Measurements from ENCODE around the gene KRTAP22-2. TPM values are rescaled to one million over a fixed set of nuclear protein-coding genes. Genes with fewer than 3 reads are reported as not detected.

KRTAP22-2 gene
- total RNA-seq (not detected), polyA plus RNA-seq (not detected), total RNA-seq (0 reads per million in 6 experiments)

GRCh38 chr21:30590297-30590696 lies at the start of gene KRTAP22-2:
Gene KRTAP22-2, minus strand, starts transcription at chr21:30590397.
- no peak for ATAC-seq
- H3K27ac Mint-ChIP-seq, result no peak within 1 kb of the TSS
- H3K4me3 Mint-ChIP-seq, result no peak within 1 kb of the TSS
- POLR2A ChIA-PET, result no interaction called here
- H3K36me3 Mint-ChIP-seq, result no peaks in the 10 kb centered on the region
- DNase-seq, result no peak
- peaks cover 0 to 1% (median 0%) of the 10 kb centered on the region in 9 donors for H3K9me3 Mint-ChIP-seq
- no peaks in the 10 kb centered on the region for H3K4me1 Mint-ChIP-seq
- H3K27me3 Mint-ChIP-seq, result peaks cover 0 to 2% (median 0%) of the 10 kb centered on the region in 5 donors

DNA sequence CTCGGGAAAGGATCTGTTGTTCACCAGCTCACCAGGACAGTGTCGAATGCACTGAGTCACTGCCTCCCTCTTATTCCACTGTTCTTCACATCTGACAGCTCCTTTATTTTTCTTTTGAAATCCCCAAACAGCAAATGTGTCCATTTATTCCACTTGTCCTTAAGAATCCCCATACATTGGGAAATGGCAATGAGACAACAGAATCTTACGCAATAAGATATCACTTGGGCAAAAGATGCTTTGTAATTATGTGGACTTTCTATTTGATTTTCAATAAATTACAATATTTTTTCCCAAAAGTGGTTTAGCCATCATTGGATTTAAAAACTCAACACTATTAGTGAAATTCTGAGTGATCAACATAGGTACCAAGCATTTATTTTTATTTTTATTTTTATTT lies 48.5 kb upstream of the KRTAP22-2 start:
- DNase-seq (no peak), ATAC-seq (no peak)
- Mint-ChIP-seq H3K27me3 (peaks cover 0 to 9% (median 0%) of the 10 kb centered on the region in 5 donors), H3K27ac (no peak overlapping the region), H3K4me3 (no peak overlapping the region), H3K36me3 (no peaks in the 10 kb centered on the region), H3K9me3 (peaks cover 0 to 7% (median 2%) of the 10 kb centered on the region in 9 donors), H3K4me1 (no peaks in the 10 kb centered on the region)
- POLR2A ChIA-PET, result no interaction called here

GRCh38 chr21:30634906-30635305 lies 44.7 kb upstream of the KRTAP22-2 start, which contains the start of gene KRTAP20-2:
Gene KRTAP20-2, plus strand, starts transcription at chr21:30635206. Its CDS starts 58 bp downstream, at chr21:30635264.
- Mint-ChIP-seq H3K9me3 (peaks cover 0 to 9% (median 0%) of the 10 kb centered on the region in 9 donors), H3K4me1 (no peaks in the 10 kb centered on the region), H3K36me3 (no peaks in the 10 kb centered on the region), H3K27ac (no peak within 1 kb of the TSS), H3K27me3 (peaks cover 0 to 11% (median 0%) of the 10 kb centered on the region in 5 donors), H3K4me3 (no peak within 1 kb of the TSS)
- ATAC-seq (no peak), DNase-seq (no peak)
- POLR2A ChIA-PET, result no interaction called here

DNA sequence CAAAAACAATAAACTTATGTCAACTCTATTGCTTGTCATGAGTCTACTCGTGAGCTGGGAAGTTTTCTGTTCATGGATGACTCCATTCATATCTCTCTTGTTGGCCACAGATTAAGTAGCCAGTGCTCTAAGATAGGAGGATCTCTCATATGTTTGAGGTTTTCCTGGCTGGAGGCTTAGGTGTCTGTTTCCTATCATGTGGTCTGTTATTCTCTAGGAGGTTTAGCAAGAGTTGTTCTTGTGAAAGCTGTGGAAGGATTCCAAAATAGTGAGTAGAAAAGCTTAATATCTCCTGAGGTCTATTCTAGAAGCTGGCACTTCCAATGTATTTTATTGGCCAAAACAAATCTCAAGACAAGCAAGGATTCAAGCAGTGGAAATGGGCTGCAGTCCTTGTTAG lies 39.0 kb upstream of the KRTAP22-2 start:
- DNase-seq (no peak), ATAC-seq (no peak)
- no peaks in the 10 kb centered on the region for H3K4me1 Mint-ChIP-seq
- peaks cover 0 to 11% (median 0%) of the 10 kb centered on the region in 5 donors for H3K27me3 Mint-ChIP-seq
- no peak overlapping the region for H3K27ac Mint-ChIP-seq
- POLR2A ChIA-PET, result no interaction called here
- no peaks in the 10 kb centered on the region for H3K36me3 Mint-ChIP-seq
- H3K4me3 Mint-ChIP-seq, result no peak overlapping the region
- peaks cover 0 to 14% (median 0%) of the 10 kb centered on the region in 9 donors for H3K9me3 Mint-ChIP-seq

DNA sequence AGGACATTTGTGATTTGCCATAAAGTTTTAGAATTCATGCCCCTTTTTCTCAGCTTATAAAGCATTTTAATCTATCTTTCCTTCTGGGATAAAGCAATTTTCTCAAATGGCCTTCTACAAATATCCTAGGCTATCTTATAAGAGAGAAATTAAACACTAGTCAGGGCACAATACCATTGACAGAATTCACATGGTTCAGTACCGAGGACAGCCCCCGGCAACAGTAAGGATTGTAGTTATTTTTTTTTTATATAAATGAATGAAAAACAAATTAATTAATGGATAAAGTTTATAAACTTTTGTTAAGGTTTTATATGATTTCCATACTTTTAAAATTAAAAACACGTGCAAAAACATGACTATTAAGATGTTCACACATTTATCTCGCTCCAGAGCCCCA lies 37.9 kb upstream of the KRTAP22-2 start:
- DNase-seq, result no peak
- Mint-ChIP-seq H3K27ac (no peak overlapping the region), H3K4me1 (no peaks in the 10 kb centered on the region), H3K9me3 (peaks cover 0 to 14% (median 0%) of the 10 kb centered on the region in 9 donors), H3K36me3 (no peaks in the 10 kb centered on the region), H3K4me3 (no peak overlapping the region), H3K27me3 (peaks cover 0 to 11% (median 0%) of the 10 kb centered on the region in 5 donors)
- no peak for ATAC-seq
- POLR2A ChIA-PET, result no interaction called here

- H3K27me3 Mint-ChIP-seq, result peaks cover 0 to 1% (median 0%) of the 10 kb centered on the region in 5 donors
- DNase-seq (no peak), ATAC-seq (no peak)
- H3K9me3 Mint-ChIP-seq, result peaks cover 0 to 6% (median 0%) of the 10 kb centered on the region in 9 donors
- POLR2A ChIA-PET, result no interaction called here
- no peaks in the 10 kb centered on the region for H3K4me1 Mint-ChIP-seq
- no peak overlapping the region for H3K27ac Mint-ChIP-seq
- no peaks in the 10 kb centered on the region for H3K36me3 Mint-ChIP-seq
- no peak overlapping the region for H3K4me3 Mint-ChIP-seq
Measured at GRCh38 chr21:30625449-30626165, 35.4 kb upstream of the KRTAP22-2 start.

DNA sequence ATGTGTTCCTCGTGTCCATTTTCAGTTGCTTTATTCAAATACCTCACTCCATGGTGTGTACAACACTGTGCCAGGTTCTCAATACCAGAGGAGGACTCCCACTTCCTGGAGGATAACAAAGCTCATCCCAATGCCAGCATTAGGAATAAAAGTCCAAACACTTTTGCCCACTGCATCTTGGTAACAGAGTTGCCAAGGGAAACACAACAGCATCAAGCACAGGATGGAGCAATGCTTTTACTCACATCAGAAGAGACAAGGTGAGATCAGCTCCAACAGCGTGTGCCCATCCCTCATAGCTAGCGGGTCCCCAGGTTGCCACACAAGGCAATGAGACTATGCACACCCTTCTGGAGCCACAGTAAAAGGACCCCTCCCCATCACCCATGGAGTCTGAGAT lies 33.2 kb upstream of the KRTAP22-2 start:
- ATAC-seq (no peak), DNase-seq (no peak)
- POLR2A ChIA-PET, result no interaction called here
- Mint-ChIP-seq H3K4me3 (no peak overlapping the region), H3K36me3 (no peaks in the 10 kb centered on the region), H3K27ac (no peak overlapping the region), H3K27me3 (peaks cover 0 to 1% (median 0%) of the 10 kb centered on the region in 5 donors), H3K4me1 (no peaks in the 10 kb centered on the region), H3K9me3 (peaks cover 0 to 6% (median 0%) of the 10 kb centered on the region in 9 donors)

DNA sequence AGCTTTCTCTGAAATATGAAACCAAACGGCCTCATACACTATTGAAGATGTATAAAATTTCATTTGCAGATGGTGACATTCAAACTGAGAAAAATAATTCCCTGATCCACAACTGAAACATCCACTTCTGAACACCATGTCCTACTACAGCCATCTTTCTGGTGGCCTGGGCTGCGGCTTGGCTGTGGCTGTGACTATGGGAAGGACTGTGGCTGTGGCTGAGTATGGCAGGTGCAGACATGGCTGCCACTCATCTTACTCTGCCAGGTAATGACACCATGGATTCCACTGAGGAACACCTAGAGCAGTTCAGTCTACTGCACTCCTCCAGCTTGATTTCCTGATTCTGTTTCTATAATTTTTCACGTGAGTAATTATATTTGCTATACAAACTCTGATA lies 30.3 kb upstream of the KRTAP22-2 start, which contains the start of gene KRTAP20-4:
Gene KRTAP20-4, plus strand, starts transcription at position 106 of the 400 bp plus-strand sequence.
- POLR2A ChIA-PET, result no interaction called here
- no peak for ATAC-seq
- no peaks in the 10 kb centered on the region for H3K4me1 Mint-ChIP-seq
- H3K27me3 Mint-ChIP-seq, result no peaks in the 10 kb centered on the region
- H3K36me3 Mint-ChIP-seq, result no peaks in the 10 kb centered on the region
- no peak for DNase-seq
- no peak within 1 kb of the TSS for H3K4me3 Mint-ChIP-seq
- peaks cover 0 to 6% (median 0%) of the 10 kb centered on the region in 9 donors for H3K9me3 Mint-ChIP-seq
- no peak within 1 kb of the TSS for H3K27ac Mint-ChIP-seq

- ATAC-seq (no peak), DNase-seq (no peak)
- H3K4me1 Mint-ChIP-seq, result no peaks in the 10 kb centered on the region
- no peak overlapping the region for H3K27ac Mint-ChIP-seq
- POLR2A ChIA-PET, result no interaction called here
- no peaks in the 10 kb centered on the region for H3K27me3 Mint-ChIP-seq
- no peaks in the 10 kb centered on the region for H3K36me3 Mint-ChIP-seq
- H3K4me3 Mint-ChIP-seq, result no peak overlapping the region
- peaks cover 0 to 5% (median 0%) of the 10 kb centered on the region in 9 donors for H3K9me3 Mint-ChIP-seq
Measured at GRCh38 chr21:30620080-30620479, 29.9 kb upstream of the KRTAP22-2 start.

- H3K9me3 Mint-ChIP-seq, result peaks cover 0 to 2% (median 0%) of the 10 kb centered on the region in 9 donors
- H3K36me3 Mint-ChIP-seq, result no peaks in the 10 kb centered on the region
- H3K4me1 Mint-ChIP-seq, result no peaks in the 10 kb centered on the region
- H3K27ac Mint-ChIP-seq, result no peak within 1 kb of the TSS
- POLR2A ChIA-PET, result no interaction called here
- DNase-seq, result no peak
- H3K27me3 Mint-ChIP-seq, result no peaks in the 10 kb centered on the region
- no peak for ATAC-seq
- no peak within 1 kb of the TSS for H3K4me3 Mint-ChIP-seq
Measured at GRCh38 chr21:30616125-30616524, 25.9 kb upstream of the KRTAP22-2 start, which contains the start of gene KRTAP20-1. Gene KRTAP20-1, plus strand, starts transcription at chr21:30616425. Its CDS starts 30 bp downstream, at chr21:30616455.

DNA sequence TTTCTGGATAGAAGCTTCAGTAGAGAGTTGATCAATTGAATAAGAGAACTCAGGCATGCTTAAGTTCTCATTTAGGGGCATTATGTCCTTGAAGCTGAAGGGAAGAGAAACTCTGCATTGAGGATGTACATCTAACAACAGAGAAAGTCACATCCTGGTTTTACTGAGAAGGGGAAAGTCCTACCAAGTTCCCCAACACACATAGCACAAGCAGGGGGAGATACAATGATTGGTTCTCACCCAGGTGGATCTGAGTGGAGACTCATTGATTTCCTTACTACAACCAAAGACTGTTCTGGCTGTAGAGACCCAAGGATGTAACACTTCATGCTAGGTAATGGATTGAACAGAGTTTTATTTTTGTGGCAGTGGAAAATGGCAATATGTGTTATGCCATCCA lies 25.0 kb upstream of the KRTAP22-2 start:
- Mint-ChIP-seq H3K27ac (no peak overlapping the region), H3K36me3 (peaks cover 0 to 4% (median 0%) of the 10 kb centered on the region in 3 donors), H3K4me1 (no peaks in the 10 kb centered on the region), H3K27me3 (no peaks in the 10 kb centered on the region), H3K9me3 (peaks cover 0 to 9% (median 0%) of the 10 kb centered on the region in 9 donors), H3K4me3 (no peak overlapping the region)
- ATAC-seq (no peak), DNase-seq (no peak)
- POLR2A ChIA-PET, result no interaction called here

GRCh38 chr21:30613836-30614235 lies 23.6 kb upstream of the KRTAP22-2 start, which contains the start of gene KRTAP6-1:
Gene KRTAP6-1, minus strand, starts transcription at chr21:30613930. Its CDS starts 26 bp downstream, at chr21:30613904.
- H3K4me3 Mint-ChIP-seq, result no peak within 1 kb of the TSS
- POLR2A ChIA-PET, result no interaction called here
- peaks cover 0 to 4% (median 0%) of the 10 kb centered on the region in 3 donors for H3K36me3 Mint-ChIP-seq
- ATAC-seq (no peak), DNase-seq (no peak)
- peaks cover 0 to 9% (median 0%) of the 10 kb centered on the region in 9 donors for H3K9me3 Mint-ChIP-seq
- H3K27me3 Mint-ChIP-seq, result no peaks in the 10 kb centered on the region
- H3K27ac Mint-ChIP-seq, result no peak within 1 kb of the TSS
- H3K4me1 Mint-ChIP-seq, result no peaks in the 10 kb centered on the region

DNA sequence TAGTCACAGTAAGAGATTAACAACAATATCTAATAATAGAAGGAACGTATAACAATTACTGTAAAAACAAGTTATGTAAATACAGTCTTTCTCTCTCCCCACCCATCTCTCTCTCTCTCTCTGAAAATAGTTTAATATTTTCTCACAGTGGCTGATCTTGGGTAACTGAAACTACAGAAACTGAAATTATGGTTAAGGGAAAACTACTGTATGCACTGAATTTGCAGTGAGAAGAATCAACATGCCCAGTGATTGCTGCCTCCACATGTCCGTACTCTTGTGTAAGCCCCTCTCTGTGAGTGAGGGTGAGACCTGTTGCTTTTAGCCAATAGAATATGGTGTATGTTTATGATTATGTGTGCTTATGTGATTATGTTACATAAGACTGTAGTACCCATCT lies 21.9 kb upstream of the KRTAP22-2 start:
- H3K27ac Mint-ChIP-seq, result no peak overlapping the region
- H3K4me3 Mint-ChIP-seq, result no peak overlapping the region
- H3K9me3 Mint-ChIP-seq, result peaks cover 0 to 9% (median 0%) of the 10 kb centered on the region in 9 donors
- H3K27me3 Mint-ChIP-seq, result peaks cover 0 to 1% (median 0%) of the 10 kb centered on the region in 5 donors
- DNase-seq, result no peak
- no peaks in the 10 kb centered on the region for H3K4me1 Mint-ChIP-seq
- POLR2A ChIA-PET, result no interaction called here
- peaks cover 0 to 4% (median 0%) of the 10 kb centered on the region in 3 donors for H3K36me3 Mint-ChIP-seq
- ATAC-seq, result no peak

Data from naive thymus-derived CD8-positive, alpha-beta T cell (primary cell).